HG03039 (cell line): Measurements from ENCODE around the gene PIEZO2.

Experiments used
- ATAC-seq: cut with Tn5 transposase; IDR thresholded peaks from one replicate; pipeline ENCODE4 v1.9.1; 2021; ENCODE audit warnings: mild to moderate bottlenecking, moderate library complexity; ENCODE audit not compliant: unreplicated experiment

Gene PIEZO2

GRCh38 chr18:10754128-10754527, 395.2 kb downstream of the PIEZO2 start:
- ATAC-seq: no peak

DNA sequence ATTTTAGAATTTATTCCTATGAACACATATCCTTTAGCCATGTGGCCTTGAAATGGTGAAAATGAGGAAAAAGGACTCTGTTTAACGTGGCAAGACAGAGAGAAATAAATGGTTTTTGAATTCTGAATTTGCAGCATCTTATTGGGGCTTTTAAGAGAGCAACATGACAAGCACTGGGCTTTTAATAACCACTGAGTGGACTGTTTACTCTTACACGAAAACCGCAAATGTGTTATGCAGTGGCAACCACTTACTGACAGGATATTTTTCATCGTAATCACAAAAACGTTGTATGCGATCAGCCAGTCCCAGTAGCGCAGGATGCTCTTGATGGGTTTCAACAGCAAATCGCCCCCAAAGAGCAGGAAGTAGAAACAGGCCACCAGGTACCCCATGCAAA, 397.0 kb downstream of the PIEZO2 start:
- ATAC-seq: no peak

DNA sequence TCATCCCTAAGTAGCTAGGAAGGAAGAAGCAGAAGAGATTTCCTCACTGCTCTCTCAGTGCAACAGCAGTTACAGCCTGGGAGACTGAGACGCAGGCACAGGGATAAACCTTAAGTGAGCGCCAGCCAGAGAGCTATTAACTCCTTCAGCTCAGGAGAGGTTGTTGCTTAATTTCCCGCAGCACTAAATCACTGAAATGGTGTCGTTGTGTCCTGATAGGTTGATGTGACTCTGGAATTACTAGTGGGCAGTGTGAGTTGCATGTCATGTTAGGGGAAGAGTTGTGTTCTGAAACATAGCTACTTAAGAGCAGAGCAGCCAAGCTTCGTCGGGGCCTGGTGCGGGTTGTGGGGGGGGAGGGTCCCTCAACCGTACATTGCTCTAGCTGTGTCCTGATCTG, 397.7 kb downstream of the PIEZO2 start:
- no peak for ATAC-seq

DNA sequence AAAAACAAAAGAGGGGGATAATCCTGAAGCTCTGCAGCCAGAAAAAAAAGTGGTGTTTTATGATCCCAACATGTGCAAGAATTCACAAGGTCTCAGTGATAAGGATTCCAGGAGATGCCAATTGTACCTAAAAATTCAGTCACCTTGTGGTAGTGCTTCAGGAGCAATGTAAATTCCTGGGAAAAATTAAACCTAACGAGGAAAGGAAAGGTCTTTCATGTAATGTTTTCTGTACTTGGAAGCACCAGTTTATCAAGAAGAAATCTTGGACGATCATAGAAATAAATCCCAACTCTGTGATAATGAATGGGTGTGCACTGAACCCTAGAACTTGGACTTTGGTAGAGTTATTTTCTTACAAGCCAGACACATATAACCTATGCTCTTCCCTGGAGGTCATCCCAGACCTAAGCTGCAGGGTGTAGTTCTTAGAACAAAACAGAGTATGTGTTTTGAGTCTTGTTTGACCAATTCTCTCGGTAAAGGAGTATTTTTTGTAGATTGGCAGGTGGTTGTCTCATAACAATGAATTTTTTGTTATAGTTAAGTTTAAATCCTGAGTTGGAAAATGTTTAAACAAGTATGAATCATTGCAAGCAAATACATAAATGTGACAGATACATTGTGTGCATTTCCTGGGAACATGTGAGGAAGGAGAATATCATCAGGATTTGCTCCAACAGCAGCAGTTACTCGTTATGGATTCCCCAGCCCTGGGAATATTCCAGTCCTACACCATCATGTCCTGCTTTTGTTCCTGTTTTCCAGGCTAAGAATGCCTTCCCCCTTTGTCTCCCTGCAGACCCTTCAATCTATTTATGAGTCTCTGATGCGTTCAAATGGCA, 399.0 kb downstream of the PIEZO2 start:
- ATAC-seq: no peak

GRCh38 chr18:10748641-10749040, 400.7 kb downstream of the PIEZO2 start:
- ATAC-seq: no peak

- no peak for ATAC-seq
These were observed 403.4 kb downstream of the PIEZO2 start for GRCh38 chr18:10745971-10746370.

GRCh38 chr18:10745219-10745618, 404.1 kb downstream of the PIEZO2 start:
- no peak for ATAC-seq

DNA sequence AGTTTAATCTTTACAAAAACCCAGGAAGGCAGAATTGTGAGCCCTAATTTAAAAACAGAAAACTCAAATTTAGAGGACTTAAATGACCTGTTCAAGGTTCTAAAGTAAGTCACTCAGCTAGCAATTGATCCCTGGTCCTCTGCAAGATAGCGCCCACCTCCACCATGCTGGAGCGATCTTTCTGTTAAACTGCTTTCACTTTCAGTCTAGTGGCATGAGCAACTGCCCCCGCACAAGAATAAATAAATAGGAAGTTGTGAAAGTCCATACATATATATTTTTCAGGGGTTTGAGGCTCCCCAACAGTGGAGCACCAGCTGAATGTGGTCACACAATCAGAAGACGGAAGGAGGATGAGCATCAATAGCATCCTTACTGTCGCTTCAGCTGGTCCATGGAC, 405.6 kb downstream of the PIEZO2 start:
- no peak for ATAC-seq

GRCh38 chr18:10739152-10739551, 410.2 kb downstream of the PIEZO2 start:
- ATAC-seq: no peak

DNA sequence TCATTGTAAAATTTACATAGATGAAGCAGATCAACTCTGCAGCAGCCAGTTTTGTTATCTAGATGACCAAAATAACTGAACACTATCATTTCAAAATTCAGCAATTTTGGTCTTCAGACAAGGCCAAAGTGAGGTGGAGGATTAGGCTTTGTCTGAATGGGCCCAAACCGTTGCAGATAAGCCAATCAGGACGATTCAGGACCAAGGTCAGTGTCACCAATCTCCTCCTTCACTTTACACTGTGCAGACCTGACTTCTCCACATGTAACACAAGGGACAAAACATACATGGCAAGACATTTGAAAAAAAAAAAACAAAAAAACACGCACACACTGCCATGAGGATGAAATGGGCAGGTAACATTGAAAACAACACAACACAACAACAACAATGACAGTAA, 412.4 kb downstream of the PIEZO2 start:
- ATAC-seq: no peak

DNA sequence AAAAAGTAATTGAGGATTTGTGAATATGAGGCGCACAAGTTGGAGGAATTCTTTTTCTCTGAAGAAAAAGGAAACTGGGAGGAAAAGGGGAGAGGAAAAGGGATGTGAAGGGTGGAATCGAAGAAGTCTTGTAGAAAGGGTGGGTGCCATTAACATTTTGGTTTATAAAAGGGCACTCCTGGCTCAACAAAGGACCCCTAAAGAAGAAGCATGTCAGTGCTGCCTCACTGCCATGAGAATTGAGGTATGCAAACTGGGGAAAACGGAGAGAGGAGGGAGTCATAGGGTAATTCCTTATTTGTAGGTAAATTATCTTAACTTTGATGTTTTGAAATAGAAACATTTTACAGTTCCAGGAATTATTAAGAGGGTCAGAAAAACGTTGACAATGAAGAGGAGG, 416.4 kb downstream of the PIEZO2 start:
- ATAC-seq: no peak

GRCh38 chr18:10727477-10727876, 421.9 kb downstream of the PIEZO2 start:
- ATAC-seq: no peak

- no peak for ATAC-seq
These were observed 422.9 kb downstream of the PIEZO2 start for GRCh38 chr18:10726198-10727068.

DNA sequence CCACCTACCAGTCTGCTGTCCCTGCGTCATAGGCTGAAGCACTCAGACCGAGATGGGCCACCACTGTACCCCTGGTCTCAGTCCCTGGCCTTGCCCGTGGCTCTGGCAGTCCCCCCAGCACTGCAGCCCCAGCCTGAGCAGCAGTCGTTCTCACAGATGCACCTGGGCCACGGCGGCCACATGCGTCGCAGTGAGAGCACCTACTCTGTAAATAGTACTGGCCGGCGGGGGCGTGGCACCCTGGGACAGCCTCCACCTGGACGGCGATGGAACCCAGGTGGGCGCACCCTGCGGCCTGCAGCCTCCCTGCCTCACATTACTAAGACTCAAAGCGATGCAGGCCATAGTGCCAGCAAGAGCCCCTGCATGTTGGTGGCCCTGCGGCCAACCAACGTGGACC, 424.7 kb downstream of the PIEZO2 start:
- no peak for ATAC-seq

DNA sequence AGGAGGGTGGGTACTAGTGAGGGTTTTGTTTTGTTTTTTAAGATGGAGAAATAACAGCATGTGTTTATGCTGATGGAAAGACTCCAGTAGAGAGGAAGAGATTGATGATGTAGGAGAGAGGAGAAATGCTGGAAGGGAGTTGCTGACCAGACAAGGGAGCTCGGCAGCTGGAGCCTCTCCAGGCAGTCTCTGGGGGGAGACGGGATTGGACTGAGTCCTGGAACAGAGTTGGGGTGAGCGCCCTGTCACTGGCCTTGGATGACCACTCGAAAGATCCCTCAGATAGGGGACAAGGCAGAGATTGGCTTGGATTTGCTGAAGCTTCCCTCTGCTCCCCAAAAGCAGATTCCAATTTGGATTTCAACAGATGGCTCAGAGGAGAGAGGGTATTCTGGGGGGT, 425.9 kb downstream of the PIEZO2 start:
- ATAC-seq: no peak

- ATAC-seq: no peak
These were observed 430.6 kb downstream of the PIEZO2 start for GRCh38 chr18:10718809-10719208.

DNA sequence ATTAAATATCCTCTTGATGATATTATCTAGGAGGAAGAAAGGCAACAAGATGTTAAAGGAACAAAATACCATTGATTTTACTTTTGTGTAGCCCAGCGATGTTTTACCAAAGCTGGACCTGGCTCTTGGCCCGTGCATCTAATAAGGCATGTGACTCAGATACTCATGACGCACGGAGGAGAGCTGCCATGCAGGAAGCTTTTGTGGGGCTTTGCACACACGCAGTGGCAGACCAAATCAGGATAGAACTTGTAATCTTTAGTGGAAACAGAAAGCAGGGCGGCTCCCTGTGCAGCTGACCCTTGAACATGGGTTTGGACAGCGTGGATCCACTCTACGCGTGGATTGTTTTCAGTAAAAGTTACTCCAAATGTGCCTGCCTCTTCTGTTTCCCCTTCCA, 433.6 kb downstream of the PIEZO2 start:
- no peak for ATAC-seq

- ATAC-seq: no peak
These were observed 436.0 kb downstream of the PIEZO2 start for GRCh38 chr18:10713409-10713808.

DNA sequence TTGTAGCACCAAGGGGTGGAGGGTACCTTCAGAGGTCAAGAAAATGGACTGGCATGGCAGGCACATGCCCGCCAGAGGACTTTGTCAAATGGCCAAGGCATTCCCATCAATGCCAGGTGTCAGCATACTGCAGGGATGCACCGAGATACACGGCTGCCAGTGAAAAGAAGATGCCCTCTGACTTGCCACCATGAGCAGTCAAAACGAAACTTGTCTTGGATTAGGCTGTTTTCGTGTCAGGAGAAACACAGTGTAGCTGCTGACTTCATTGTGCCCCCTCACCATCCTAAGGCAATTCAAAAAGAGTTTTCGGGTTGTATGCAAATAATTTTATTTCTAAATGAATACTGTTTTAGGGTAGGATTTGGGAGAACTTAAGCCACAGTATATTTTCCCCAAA, 442.1 kb downstream of the PIEZO2 start:
- no peak for ATAC-seq

- no peak for ATAC-seq
These were observed 443.6 kb downstream of the PIEZO2 start for GRCh38 chr18:10705786-10706185.

GRCh38 chr18:10705291-10705690, 444.1 kb downstream of the PIEZO2 start:
- ATAC-seq: no peak

GRCh38 chr18:10702206-10702605, 447.2 kb downstream of the PIEZO2 start:
- ATAC-seq: no peak
